ENCODE data around the gene RBM3. TPM values are rescaled to one million over a fixed set of nuclear protein-coding genes. Genes with fewer than 3 reads are reported as not detected.

The RBM3 gene
- total RNA-seq, 4 donors from 2014 or later: 122 to 250 (median 177) TPM

- Histone ChIP-seq H3K4me1 (no peaks in the 10 kb centered on the region), H3K36me3 (no peaks in the 10 kb centered on the region), H3K27ac (no peak overlapping the region), H3K27me3 (no peaks in the 10 kb centered on the region), H3K4me3 (replicated peaks in 1 of 3) (no peak overlapping the region), H3K9me3 (no peaks in the 10 kb centered on the region)
- intact Hi-C loops (cut with DNase I): no loop called here
- DNase-seq: no peak
- WGBS, 2 donors: 97 to 98% methylated on average over 3 of the region's 3 CpGs
- no peak for TF ChIP-seq POLR2A (IDR thresholded peaks at IDR 0.05)
- no peak for TF ChIP-seq CTCF (IDR thresholded peaks at IDR 0.05)
Measured at GRCh38 chrX:48533165-48533564, 41.1 kb upstream of the RBM3 start.

GRCh38 chrX:48538641-48539344 is 35.5 kb upstream of the RBM3 start:
- peak overlapping the region; percentile 5 to 89 (median 76) for H3K27ac ChIP-seq
- intact Hi-C loops (cut with DNase I): no loop called here
- H3K36me3 ChIP-seq: no peaks in the 10 kb centered on the region
- H3K9me3 ChIP-seq: no peaks in the 10 kb centered on the region
- TF ChIP-seq POLR2A (IDR thresholded peaks at IDR 0.05): no peak
- no peak for TF ChIP-seq CTCF (IDR thresholded peaks at IDR 0.05)
- peaks cover 6% of the 10 kb centered on the region in 2 donors for H3K4me1 ChIP-seq
- peak overlapping the region in 1 of 3 donors; percentile 50 for H3K4me3 ChIP-seq (replicated peaks in 1 of 3)
- no peaks in the 10 kb centered on the region for H3K27me3 ChIP-seq
- DNase-seq: no peak
- WGBS, 2 donors: 75 to 94% methylated on average over 14 to 17 of the region's 23 CpGs

- TF ChIP-seq CTCF (IDR thresholded peaks at IDR 0.05) (peak in 2 of 6 experiments; percentile 18 to 37), POLR2A (IDR thresholded peaks at IDR 0.05) (peak in 1 of 2 donors; percentile 67)
- Histone ChIP-seq H3K27me3 (no peaks in the 10 kb centered on the region), H3K36me3 (no peaks in the 10 kb centered on the region), H3K4me3 (replicated peaks in 1 of 3) (peak within 1 kb of the TSS in 2 of 3 donors; percentile 50 to 66), H3K9me3 (no peaks in the 10 kb centered on the region), H3K4me1 (peaks cover 6% of the 10 kb centered on the region in 2 donors), H3K27ac (peak within 1 kb of the TSS; percentile 78 to 89 (median 85))
- 0% methylated on average over 15 to 16 of the region's 59 CpGs for WGBS, 2 donors
- peak; percentile 97 to 98 for DNase-seq
- intact Hi-C loops (cut with DNase I): no loop called here
Measured at GRCh38 chrX:48539345-48540027, 34.8 kb upstream of the RBM3 start, which contains the start of gene TBC1D25. Gene TBC1D25, plus strand, starts transcription at chrX:48539714. Its CDS starts 84 bp downstream, at chrX:48539798.

GRCh38 chrX:48540028-48540375 is 34.3 kb upstream of the RBM3 start:
- no peaks in the 10 kb centered on the region for H3K27me3 ChIP-seq
- peak in 1 of 2 donors; percentile 52 for DNase-seq
- H3K4me3 ChIP-seq (replicated peaks in 1 of 3): peak overlapping the region in 2 of 3 donors; percentile 50 to 66
- intact Hi-C loops (cut with DNase I): no loop called here
- H3K36me3 ChIP-seq: no peaks in the 10 kb centered on the region
- TF ChIP-seq CTCF (IDR thresholded peaks at IDR 0.05) (no peak), POLR2A (IDR thresholded peaks at IDR 0.05) (no peak)
- H3K9me3 ChIP-seq: no peaks in the 10 kb centered on the region
- peak overlapping the region; percentile 78 to 89 (median 85) for H3K27ac ChIP-seq
- peaks cover 6% of the 10 kb centered on the region in 2 donors for H3K4me1 ChIP-seq
- WGBS, 2 donors: 3 to 4% methylated on average over 10 to 12 of the region's 12 CpGs

- H3K27ac ChIP-seq: peak overlapping the region in 1 of 3 donors; percentile 89
Measured at GRCh38 chrX:48540480-48540879, 33.8 kb upstream of the RBM3 start.

More at GRCh38 chrX:48540480-48540879, 33.8 kb upstream of the RBM3 start:
- intact Hi-C loops (cut with DNase I): no loop called here
- Histone ChIP-seq H3K4me3 (replicated peaks in 1 of 3) (peak overlapping the region in 1 of 3 donors; percentile 50), H3K27me3 (no peaks in the 10 kb centered on the region), H3K9me3 (no peaks in the 10 kb centered on the region), H3K36me3 (no peaks in the 10 kb centered on the region), H3K4me1 (peaks cover 6% of the 10 kb centered on the region in 2 donors)
- WGBS, 2 donors: 76 to 83% methylated on average over 7 of the region's 7 CpGs
- TF ChIP-seq CTCF (IDR thresholded peaks at IDR 0.05) (no peak), POLR2A (IDR thresholded peaks at IDR 0.05) (no peak)
- no peak for DNase-seq

Data from thyroid gland (tissue), 4 donors.